K562 (cell line): ENCODE measurements around the gene USF2. TPM values are rescaled to one million over a fixed set of nuclear protein-coding genes. Genes with fewer than 3 reads are reported as not detected.

Experiments
- BCL6 ChIP-seq: fragments of 250-450 bp; sonication (Bioruptor Pico); IDR thresholded peaks from 2 replicates; pipeline ENCODE4 v1.4.0; 2020
- BRCA1 ChIP-seq, 2 experiments: fragments of 450-650 bp in 1 of 2; sonication (generic) in 1 of 2; formaldehyde crosslinking in 1 of 2; IDR thresholded peaks; 2 replicates each; pipeline versions ENCODE4 v1.5.0 to v1.6.1; 2017 to 2020; ENCODE audit warnings: mild to moderate bottlenecking in 1 of 2, missing genetic modification reagents in 1 of 2
- FOSL1 ChIP-seq: fragments of 200-800 bp; sonication (Bioruptor generic); conservative IDR thresholded peaks from 2 replicates; pipeline ENCODE4 v1.6.1; 2016; ENCODE audit warnings: missing genetic modification characterization, missing compliant biosample characterization
- HNRNPUL1 ChIP-seq: fragments of 200-400 bp; formaldehyde crosslinking; IDR thresholded peaks from 2 replicates; pipeline ENCODE4 v1.6.1; 2017; ENCODE audit warnings: low read length
- ZNF316 ChIP-seq: fragments of 450-650 bp; IDR thresholded peaks from 2 replicates; pipeline ENCODE4 v1.6.1; 2016
- polyA plus RNA-seq, 8 experiments: library from polyadenylated mRNA; depleted of rRNA in 4 of 8; stranded (reverse) in 5 of 8; unstranded in 3 of 8; fragments of >200 nt; fragmentation: Nextera tagmentation in 2 of 8; fragmentation: Illumina TruSeq in 1 of 8; extraction: Ambion mirVana in 2 of 8; extraction: Trizol in 1 of 8; gene quantifications; 2 replicates each; pipeline versions ENCODE4 v1.2.1 to v1.2.3, GENCODE V29; 2011 to 2014; ENCODE audit warnings: inconsistent platforms in 1 of 8, missing spikeins in 1 of 8
- total RNA-seq, 7 experiments: library from RNA; depleted of rRNA in 6 of 7; stranded (reverse); fragments of >200 nt in 6 of 7; fragmentation: Illumina TruSeq in 2 of 7; extraction: Trizol in 2 of 7; gene quantifications; 2 replicates each; pipeline versions ENCODE4 v1.2.1 to v1.2.3, GENCODE V29; 2011 to 2021; ENCODE audit warnings: low replicate concordance in 1 of 7
- TF ChIP-seq, protein P1 (sequence below): fragments of 450-650 bp; formaldehyde crosslinking; IDR thresholded peaks from 2 replicates; pipeline ENCODE4 v1.4.0; 2020; ENCODE audit warnings: mild to moderate bottlenecking, moderate library complexity
- TF ChIP-seq, protein P2 (sequence below): fragments of 450-650 bp; IDR thresholded peaks from 2 replicates; pipeline ENCODE4 v1.6.1; 2017; ENCODE audit warnings: mild to moderate bottlenecking, moderate library complexity
- TF ChIP-seq, protein P3 (sequence below): fragments of 200-600 bp; sonication (generic); IDR thresholded peaks from one replicate; pipeline ENCODE4 v1.6.1; 2012; ENCODE audit warnings: mild to moderate bottlenecking, low read depth, low read length, inconsistent platforms
- TF ChIP-seq, protein P4 (sequence below): fragments of 450-650 bp; IDR thresholded peaks from 2 replicates; pipeline ENCODE4 v1.6.1; 2016

USF2 gene
- total and polyA plus RNA-seq, 9 of the 15 experiments (the other 6 are each of a cell fraction or from before 2014, with no cell fraction given): 0.27 to 93.7 (median 58.4) TPM

DNA sequence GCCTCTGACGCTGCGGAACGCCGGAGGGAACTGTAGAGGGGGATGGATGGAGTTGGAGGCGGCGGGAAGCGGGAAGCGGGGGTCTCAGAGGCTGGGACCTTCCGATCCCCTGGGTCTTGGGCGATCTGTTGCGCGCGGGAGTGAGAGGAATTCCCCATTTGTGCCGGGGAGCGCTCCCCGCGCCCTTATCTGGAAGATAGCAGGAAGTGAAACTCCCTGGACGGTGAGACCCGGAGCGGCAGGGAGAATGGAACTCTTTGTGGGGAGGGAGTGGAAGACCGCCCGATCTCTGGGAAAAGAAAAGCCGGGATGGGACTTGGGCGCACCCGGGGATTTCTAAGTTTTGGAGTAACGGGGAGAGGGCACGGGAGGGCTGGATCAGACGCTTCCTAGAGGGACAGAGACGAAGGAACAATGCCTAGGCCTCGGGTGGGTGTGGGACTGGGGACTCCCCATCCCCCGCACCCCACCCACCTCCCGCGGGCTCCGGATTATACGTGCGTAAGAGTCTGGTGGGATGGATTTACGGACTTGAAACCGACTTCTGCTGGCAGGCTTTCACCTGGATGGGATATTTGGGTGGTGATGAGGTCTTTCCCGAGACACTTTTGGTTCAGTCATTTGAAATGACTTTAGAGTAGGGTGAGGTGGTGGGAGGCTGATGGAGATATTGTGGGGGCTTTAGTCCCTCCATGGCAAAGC, 19.5 kb upstream of the USF2 start (continued):
- TF ChIP-seq, protein P1, sequence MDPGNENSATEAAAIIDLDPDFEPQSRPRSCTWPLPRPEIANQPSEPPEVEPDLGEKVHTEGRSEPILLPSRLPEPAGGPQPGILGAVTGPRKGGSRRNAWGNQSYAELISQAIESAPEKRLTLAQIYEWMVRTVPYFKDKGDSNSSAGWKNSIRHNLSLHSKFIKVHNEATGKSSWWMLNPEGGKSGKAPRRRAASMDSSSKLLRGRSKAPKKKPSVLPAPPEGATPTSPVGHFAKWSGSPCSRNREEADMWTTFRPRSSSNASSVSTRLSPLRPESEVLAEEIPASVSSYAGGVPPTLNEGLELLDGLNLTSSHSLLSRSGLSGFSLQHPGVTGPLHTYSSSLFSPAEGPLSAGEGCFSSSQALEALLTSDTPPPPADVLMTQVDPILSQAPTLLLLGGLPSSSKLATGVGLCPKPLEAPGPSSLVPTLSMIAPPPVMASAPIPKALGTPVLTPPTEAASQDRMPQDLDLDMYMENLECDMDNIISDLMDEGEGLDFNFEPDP (CRISPR knock-in tag): no peak
- TF ChIP-seq BCL6 (CRISPR knock-in tag) (no peak), FOSL1 (no peak), HNRNPUL1 (no peak), BRCA1 (IDR thresholded peaks at IDR 0.05) (no peak), BRCA1 (CRISPR knock-in tag; IDR thresholded peaks at IDR 0.05) (no peak), ZNF316 (no peak)
- TF ChIP-seq, protein P2, sequence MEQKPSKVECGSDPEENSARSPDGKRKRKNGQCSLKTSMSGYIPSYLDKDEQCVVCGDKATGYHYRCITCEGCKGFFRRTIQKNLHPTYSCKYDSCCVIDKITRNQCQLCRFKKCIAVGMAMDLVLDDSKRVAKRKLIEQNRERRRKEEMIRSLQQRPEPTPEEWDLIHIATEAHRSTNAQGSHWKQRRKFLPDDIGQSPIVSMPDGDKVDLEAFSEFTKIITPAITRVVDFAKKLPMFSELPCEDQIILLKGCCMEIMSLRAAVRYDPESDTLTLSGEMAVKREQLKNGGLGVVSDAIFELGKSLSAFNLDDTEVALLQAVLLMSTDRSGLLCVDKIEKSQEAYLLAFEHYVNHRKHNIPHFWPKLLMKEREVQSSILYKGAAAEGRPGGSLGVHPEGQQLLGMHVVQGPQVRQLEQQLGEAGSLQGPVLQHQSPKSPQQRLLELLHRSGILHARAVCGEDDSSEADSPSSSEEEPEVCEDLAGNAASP: no peak
- TF ChIP-seq, protein P3, sequence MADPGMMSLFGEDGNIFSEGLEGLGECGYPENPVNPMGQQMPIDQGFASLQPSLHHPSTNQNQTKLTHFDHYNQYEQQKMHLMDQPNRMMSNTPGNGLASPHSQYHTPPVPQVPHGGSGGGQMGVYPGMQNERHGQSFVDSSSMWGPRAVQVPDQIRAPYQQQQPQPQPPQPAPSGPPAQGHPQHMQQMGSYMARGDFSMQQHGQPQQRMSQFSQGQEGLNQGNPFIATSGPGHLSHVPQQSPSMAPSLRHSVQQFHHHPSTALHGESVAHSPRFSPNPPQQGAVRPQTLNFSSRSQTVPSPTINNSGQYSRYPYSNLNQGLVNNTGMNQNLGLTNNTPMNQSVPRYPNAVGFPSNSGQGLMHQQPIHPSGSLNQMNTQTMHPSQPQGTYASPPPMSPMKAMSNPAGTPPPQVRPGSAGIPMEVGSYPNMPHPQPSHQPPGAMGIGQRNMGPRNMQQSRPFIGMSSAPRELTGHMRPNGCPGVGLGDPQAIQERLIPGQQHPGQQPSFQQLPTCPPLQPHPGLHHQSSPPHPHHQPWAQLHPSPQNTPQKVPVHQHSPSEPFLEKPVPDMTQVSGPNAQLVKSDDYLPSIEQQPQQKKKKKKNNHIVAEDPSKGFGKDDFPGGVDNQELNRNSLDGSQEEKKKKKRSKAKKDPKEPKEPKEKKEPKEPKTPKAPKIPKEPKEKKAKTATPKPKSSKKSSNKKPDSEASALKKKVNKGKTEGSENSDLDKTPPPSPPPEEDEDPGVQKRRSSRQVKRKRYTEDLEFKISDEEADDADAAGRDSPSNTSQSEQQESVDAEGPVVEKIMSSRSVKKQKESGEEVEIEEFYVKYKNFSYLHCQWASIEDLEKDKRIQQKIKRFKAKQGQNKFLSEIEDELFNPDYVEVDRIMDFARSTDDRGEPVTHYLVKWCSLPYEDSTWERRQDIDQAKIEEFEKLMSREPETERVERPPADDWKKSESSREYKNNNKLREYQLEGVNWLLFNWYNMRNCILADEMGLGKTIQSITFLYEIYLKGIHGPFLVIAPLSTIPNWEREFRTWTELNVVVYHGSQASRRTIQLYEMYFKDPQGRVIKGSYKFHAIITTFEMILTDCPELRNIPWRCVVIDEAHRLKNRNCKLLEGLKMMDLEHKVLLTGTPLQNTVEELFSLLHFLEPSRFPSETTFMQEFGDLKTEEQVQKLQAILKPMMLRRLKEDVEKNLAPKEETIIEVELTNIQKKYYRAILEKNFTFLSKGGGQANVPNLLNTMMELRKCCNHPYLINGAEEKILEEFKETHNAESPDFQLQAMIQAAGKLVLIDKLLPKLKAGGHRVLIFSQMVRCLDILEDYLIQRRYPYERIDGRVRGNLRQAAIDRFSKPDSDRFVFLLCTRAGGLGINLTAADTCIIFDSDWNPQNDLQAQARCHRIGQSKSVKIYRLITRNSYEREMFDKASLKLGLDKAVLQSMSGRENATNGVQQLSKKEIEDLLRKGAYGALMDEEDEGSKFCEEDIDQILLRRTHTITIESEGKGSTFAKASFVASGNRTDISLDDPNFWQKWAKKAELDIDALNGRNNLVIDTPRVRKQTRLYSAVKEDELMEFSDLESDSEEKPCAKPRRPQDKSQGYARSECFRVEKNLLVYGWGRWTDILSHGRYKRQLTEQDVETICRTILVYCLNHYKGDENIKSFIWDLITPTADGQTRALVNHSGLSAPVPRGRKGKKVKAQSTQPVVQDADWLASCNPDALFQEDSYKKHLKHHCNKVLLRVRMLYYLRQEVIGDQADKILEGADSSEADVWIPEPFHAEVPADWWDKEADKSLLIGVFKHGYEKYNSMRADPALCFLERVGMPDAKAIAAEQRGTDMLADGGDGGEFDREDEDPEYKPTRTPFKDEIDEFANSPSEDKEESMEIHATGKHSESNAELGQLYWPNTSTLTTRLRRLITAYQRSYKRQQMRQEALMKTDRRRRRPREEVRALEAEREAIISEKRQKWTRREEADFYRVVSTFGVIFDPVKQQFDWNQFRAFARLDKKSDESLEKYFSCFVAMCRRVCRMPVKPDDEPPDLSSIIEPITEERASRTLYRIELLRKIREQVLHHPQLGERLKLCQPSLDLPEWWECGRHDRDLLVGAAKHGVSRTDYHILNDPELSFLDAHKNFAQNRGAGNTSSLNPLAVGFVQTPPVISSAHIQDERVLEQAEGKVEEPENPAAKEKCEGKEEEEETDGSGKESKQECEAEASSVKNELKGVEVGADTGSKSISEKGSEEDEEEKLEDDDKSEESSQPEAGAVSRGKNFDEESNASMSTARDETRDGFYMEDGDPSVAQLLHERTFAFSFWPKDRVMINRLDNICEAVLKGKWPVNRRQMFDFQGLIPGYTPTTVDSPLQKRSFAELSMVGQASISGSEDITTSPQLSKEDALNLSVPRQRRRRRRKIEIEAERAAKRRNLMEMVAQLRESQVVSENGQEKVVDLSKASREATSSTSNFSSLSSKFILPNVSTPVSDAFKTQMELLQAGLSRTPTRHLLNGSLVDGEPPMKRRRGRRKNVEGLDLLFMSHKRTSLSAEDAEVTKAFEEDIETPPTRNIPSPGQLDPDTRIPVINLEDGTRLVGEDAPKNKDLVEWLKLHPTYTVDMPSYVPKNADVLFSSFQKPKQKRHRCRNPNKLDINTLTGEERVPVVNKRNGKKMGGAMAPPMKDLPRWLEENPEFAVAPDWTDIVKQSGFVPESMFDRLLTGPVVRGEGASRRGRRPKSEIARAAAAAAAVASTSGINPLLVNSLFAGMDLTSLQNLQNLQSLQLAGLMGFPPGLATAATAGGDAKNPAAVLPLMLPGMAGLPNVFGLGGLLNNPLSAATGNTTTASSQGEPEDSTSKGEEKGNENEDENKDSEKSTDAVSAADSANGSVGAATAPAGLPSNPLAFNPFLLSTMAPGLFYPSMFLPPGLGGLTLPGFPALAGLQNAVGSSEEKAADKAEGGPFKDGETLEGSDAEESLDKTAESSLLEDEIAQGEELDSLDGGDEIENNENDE: no peak
- TF ChIP-seq, protein P4, sequence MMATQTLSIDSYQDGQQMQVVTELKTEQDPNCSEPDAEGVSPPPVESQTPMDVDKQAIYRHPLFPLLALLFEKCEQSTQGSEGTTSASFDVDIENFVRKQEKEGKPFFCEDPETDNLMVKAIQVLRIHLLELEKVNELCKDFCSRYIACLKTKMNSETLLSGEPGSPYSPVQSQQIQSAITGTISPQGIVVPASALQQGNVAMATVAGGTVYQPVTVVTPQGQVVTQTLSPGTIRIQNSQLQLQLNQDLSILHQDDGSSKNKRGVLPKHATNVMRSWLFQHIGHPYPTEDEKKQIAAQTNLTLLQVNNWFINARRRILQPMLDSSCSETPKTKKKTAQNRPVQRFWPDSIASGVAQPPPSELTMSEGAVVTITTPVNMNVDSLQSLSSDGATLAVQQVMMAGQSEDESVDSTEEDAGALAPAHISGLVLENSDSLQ: no peak
